ENCODE results near the gene IRF5. TPM values are rescaled to one million over a fixed set of nuclear protein-coding genes. Genes with fewer than 3 reads are reported as not detected.

Gene IRF5, protein sequence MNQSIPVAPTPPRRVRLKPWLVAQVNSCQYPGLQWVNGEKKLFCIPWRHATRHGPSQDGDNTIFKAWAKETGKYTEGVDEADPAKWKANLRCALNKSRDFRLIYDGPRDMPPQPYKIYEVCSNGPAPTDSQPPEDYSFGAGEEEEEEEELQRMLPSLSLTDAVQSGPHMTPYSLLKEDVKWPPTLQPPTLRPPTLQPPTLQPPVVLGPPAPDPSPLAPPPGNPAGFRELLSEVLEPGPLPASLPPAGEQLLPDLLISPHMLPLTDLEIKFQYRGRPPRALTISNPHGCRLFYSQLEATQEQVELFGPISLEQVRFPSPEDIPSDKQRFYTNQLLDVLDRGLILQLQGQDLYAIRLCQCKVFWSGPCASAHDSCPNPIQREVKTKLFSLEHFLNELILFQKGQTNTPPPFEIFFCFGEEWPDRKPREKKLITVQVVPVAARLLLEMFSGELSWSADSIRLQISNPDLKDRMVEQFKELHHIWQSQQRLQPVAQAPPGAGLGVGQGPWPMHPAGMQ
- total RNA-seq (2014; rRNA removed; shearing (Covaris generic)) (3.9 and 8.2 TPM in 2 replicates), total RNA-seq (2022) (15.8 and 21.9 TPM in 2 replicates), Bru-seq, nascent RNA (percentile 45 among the genes with signal in this experiment), BruChase-seq, experiment 1, labeled RNA remaining after a 6-hour chase (percentile 55 among the genes with signal in this experiment), BruChase-seq, experiment 2, labeled RNA remaining after a 2-hour chase (percentile 53 among the genes with signal in this experiment)
- long read RNA-seq, transcript IRF5-202 (9 exons, 1,680 nt): major isoform, 6 of 45 reads
- long read RNA-seq, partial matches to known transcripts: 26 of 45 reads
- long read RNA-seq, other reads (novel, unspliced or antisense): 11 of 45 reads

DNA sequence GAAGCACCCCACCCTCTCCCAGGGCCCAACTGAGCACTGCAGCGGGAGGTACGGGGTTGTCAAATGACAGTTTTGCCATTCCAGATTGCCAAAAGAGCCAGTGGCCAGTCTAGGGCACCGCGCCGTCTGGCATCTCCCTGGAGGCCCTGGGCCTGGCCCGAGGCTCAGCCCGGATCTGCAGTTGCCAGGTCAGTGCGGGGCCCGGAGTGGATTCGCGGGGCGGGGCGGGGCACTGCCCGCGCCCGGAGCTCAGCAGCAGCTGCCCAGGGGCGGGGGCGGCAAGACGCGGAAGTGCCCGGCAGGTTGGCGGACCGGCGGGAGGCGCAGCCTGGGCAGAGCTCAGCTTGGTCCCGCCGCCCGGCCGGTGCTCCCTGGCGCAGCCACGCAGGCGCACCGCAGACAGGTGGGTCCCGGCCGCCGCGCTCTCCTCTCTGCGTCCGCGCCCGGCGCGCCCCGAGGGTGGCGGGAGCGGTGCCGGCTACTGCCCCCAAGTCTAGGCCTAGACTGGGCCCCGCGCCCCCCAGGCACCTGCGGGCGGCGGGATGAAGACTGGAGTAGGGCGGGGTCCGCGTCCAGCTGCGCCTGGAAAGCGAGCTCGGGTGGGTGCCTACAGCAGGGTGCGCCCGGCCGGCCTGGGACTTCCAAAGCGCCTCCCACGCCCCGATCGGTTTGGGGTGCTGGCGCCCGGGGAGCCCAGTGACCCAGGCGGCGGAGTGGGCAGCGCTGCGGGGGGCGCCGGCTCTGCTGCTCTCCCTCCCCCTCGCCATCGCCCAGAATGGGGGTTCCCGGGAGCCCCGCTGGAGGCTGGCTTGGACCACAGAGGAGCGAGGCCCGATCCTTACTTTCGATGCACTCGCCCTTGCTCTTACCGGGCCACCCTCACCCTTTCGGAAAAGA lies at the start of gene IRF5:
Gene IRF5, plus strand, starts transcription at position 281 of the 897 bp plus-strand sequence. CDS start 4,155 bp downstream, outside the sequence.
- no peak within 1 kb of the TSS for H3K27ac ChIP-seq (ENCODE audit: low read depth, low read length, poor library complexity, severe bottlenecking)
- H3K4me1 ChIP-seq (ENCODE audit: insufficient read depth, low read length, poor library complexity, severe bottlenecking): peaks cover 56% of the 10 kb centered on the region
- H3K36me3 ChIP-seq (ENCODE audit: insufficient read depth, low read length): no peaks in the 10 kb centered on the region
- peak within 1 kb of the TSS; percentile 67 for H3K4me2 ChIP-seq (ENCODE audit: low read length)
- no peaks in the 10 kb centered on the region for H4K20me1 ChIP-seq (ENCODE audit: insufficient read depth, low read length)
- DNase-seq (ENCODE audit: low spot score): no peak
- no peaks in the 10 kb centered on the region for H3K79me2 ChIP-seq (ENCODE audit: insufficient read depth, low read depth, low read length)
- H3K4me3 ChIP-seq (ENCODE audit: low read depth, low read length, poor library complexity, severe bottlenecking): peak within 1 kb of the TSS; percentile 37
- CTCF ChIA-PET (ENCODE audit: unreplicated experiment): interaction anchor here (1.6 kb wide), 1 partner anchor 15 kb away, joined by 3 read pairs; no protein-coding TSS in a partner anchor
- POLR2A ChIA-PET: no interaction called here
- no peak for TF ChIP-seq EZH2phosphoT487 (IDR thresholded peaks at IDR 0.05; ENCODE audit: borderline replicate concordance, low read depth, low read length)
- TF ChIP-seq, protein P1, sequence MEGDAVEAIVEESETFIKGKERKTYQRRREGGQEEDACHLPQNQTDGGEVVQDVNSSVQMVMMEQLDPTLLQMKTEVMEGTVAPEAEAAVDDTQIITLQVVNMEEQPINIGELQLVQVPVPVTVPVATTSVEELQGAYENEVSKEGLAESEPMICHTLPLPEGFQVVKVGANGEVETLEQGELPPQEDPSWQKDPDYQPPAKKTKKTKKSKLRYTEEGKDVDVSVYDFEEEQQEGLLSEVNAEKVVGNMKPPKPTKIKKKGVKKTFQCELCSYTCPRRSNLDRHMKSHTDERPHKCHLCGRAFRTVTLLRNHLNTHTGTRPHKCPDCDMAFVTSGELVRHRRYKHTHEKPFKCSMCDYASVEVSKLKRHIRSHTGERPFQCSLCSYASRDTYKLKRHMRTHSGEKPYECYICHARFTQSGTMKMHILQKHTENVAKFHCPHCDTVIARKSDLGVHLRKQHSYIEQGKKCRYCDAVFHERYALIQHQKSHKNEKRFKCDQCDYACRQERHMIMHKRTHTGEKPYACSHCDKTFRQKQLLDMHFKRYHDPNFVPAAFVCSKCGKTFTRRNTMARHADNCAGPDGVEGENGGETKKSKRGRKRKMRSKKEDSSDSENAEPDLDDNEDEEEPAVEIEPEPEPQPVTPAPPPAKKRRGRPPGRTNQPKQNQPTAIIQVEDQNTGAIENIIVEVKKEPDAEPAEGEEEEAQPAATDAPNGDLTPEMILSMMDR (conservative IDR thresholded peaks at IDR 0.05; ENCODE audit: low read length): no peak
- no TSS peak for BruUV-seq (replicated peaks)
- no peaks in the 10 kb centered on the region for H3K9me2 ChIP-seq (ENCODE audit: insufficient read depth, low read length)
- no peaks in the 10 kb centered on the region for H3K9me3 ChIP-seq (ENCODE audit: low read length)
- intact Hi-C loops (cut with micrococcal nuclease; ENCODE audit: unreplicated experiment): no loop called here
- no peak within 1 kb of the TSS; the same call in 1 of the 2 replicates for H2AFZ ChIP-seq (ENCODE audit: low read length)

DNA sequence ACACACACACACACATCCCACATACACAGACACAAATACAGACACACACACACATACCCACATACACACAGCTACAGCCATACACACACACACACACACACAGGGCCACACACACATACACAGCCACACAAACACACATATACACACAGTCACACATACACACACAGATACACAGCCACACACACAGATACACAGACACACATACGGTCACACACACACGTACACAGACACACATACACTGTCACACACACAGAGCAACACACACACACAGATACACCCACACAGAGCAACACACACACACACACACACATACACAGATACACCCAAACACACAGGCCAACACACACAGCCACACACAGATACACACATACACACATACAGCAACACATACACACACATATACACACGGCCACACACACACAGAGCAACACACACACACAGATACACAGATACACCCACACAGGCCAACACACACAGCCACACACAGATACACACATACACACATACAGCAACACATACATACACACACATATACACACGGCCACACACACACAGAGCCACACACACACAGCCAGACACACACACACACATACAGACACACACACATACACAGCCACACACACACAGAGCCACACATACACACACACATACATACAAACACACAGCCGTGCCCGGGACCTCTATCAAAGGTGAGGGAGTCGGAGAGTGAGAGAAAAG lies 49.5 kb upstream of the IRF5 start:
- H3K4me2 ChIP-seq (ENCODE audit: low read length): no peak overlapping the region
- H2AFZ ChIP-seq (ENCODE audit: low read length): no peak overlapping the region

More for the DNA sequence above, 49.5 kb upstream of the IRF5 start:
- CTCF ChIA-PET (ENCODE audit: unreplicated experiment): no interaction called here
- no peak overlapping the region for H3K27ac ChIP-seq (ENCODE audit: low read depth, low read length, poor library complexity, severe bottlenecking)
- BruUV-seq (replicated peaks): no TSS peak
- DNase-seq (ENCODE audit: low spot score): no peak
- no peaks in the 10 kb centered on the region for H3K36me3 ChIP-seq (ENCODE audit: insufficient read depth, low read length)
- H3K4me1 ChIP-seq (ENCODE audit: insufficient read depth, low read length, poor library complexity, severe bottlenecking): peaks cover 8% of the 10 kb centered on the region
- TF ChIP-seq EZH2phosphoT487 (IDR thresholded peaks at IDR 0.05; ENCODE audit: borderline replicate concordance, low read depth, low read length): no peak
- TF ChIP-seq, protein P1 (conservative IDR thresholded peaks at IDR 0.05; ENCODE audit: low read length): no peak
- H3K4me3 ChIP-seq (ENCODE audit: low read depth, low read length, poor library complexity, severe bottlenecking): no peak overlapping the region
- no peaks in the 10 kb centered on the region for H4K20me1 ChIP-seq (ENCODE audit: insufficient read depth, low read length)
- H3K79me2 ChIP-seq (ENCODE audit: insufficient read depth, low read depth, low read length): no peaks in the 10 kb centered on the region
- no peaks in the 10 kb centered on the region for H3K9me2 ChIP-seq (ENCODE audit: insufficient read depth, low read length)
- intact Hi-C loops (cut with micrococcal nuclease; ENCODE audit: unreplicated experiment): no loop called here
- H3K9me3 ChIP-seq (ENCODE audit: low read length): no peaks in the 10 kb centered on the region
- POLR2A ChIA-PET: no interaction called here

Data from OCI-LY7 (cell line).